ENCODE measurements around the gene NCLN. TPM values are rescaled to one million over a fixed set of nuclear protein-coding genes. Genes with fewer than 3 reads are reported as not detected.

The NCLN gene
- total RNA-seq, 4 donors from 2014 or later: 27.3 to 59.6 (median 40.8) TPM

DNA sequence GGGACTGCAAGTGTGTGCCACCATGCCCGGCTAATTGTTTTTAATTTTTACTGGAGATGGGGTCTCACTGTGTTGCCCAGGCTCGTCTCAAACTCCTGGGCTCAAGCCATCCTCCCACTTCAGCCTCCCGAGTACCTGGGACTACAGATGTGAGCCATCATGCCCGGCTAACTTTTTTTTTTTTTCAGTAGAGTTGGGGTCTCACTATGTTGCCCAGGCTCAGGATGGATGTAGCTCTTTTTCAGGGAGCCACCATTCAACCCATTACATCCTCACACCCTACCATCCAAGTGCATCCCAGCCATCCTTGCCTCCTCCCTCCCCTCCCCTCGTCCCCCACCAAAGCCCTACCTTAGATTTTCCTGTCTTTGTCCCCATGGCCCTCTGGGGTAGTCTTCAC, 53.6 kb downstream of the NCLN start:
- WGBS, 2 donors: 69% methylated on average over 5 of the region's 5 CpGs
- TF ChIP-seq CTCF (IDR thresholded peaks at IDR 0.05): no peak
- DNase-seq: no peak
- Histone ChIP-seq H3K9me3 (no peaks in the 10 kb centered on the region), H3K27me3 (peaks cover 0 to 12% (median 0%) of the 10 kb centered on the region in 4 donors), H3K4me3 (no peak overlapping the region), H3K4me1 (no peaks in the 10 kb centered on the region), H3K27ac (no peak overlapping the region), H3K36me3 (no peaks in the 10 kb centered on the region)
- intact Hi-C loops (cut with DNase I): no loop called here

GRCh38 chr19:3243819-3244700, 58.3 kb downstream of the NCLN start:
- peaks cover 0 to 30% (median 0%) of the 10 kb centered on the region in 4 donors for H3K27me3 ChIP-seq

DNA sequence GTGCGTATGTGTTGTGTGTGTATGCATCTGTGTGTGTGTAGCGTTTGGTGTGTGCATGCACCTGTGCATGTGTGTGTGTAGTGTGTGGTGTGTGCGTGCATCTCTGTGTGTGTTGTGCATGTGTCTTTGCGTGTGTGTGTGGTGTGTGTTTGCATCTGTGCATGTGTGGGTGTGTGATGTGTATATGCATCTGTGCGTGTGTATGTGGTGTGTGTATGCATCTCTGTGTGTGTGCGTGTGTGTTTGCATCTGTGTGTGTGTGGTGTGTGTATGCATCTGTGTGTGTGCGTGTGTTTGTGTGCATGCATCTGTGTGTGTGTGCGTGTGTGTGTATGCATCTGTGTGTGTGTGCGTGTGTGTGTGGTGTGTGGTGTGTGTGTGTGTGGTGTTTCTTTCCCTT, 59.3 kb downstream of the NCLN start:
- TF ChIP-seq POLR2A (IDR thresholded peaks at IDR 0.05): no peak
- TF ChIP-seq CTCF (IDR thresholded peaks at IDR 0.05): no peak
- Histone ChIP-seq H3K27me3 (peaks cover 0 to 40% (median 0%) of the 10 kb centered on the region in 4 donors), H3K36me3 (no peaks in the 10 kb centered on the region), H3K4me1 (no peaks in the 10 kb centered on the region), H3K4me3 (no peak overlapping the region), H3K27ac (no peak overlapping the region), H3K9me3 (no peaks in the 10 kb centered on the region)
- intact Hi-C loops (cut with DNase I): no loop called here
- WGBS, 2 donors: 85 to 96% methylated on average over 9 of the region's 9 CpGs
- no peak for DNase-seq

More at GRCh38 chr19:3243819-3244700, 58.3 kb downstream of the NCLN start:
- H3K9me3 ChIP-seq: no peaks in the 10 kb centered on the region
- no peak for DNase-seq
- intact Hi-C loops (cut with DNase I): no loop called here
- 35 to 47% methylated on average over 22 of the region's 23 CpGs for WGBS, 2 donors
- H3K27ac ChIP-seq: no peak overlapping the region
- no peaks in the 10 kb centered on the region for H3K36me3 ChIP-seq
- no peaks in the 10 kb centered on the region for H3K4me1 ChIP-seq
- TF ChIP-seq POLR2A (IDR thresholded peaks at IDR 0.05): no peak
- TF ChIP-seq CTCF (IDR thresholded peaks at IDR 0.05): no peak
- no peak overlapping the region for H3K4me3 ChIP-seq

DNA sequence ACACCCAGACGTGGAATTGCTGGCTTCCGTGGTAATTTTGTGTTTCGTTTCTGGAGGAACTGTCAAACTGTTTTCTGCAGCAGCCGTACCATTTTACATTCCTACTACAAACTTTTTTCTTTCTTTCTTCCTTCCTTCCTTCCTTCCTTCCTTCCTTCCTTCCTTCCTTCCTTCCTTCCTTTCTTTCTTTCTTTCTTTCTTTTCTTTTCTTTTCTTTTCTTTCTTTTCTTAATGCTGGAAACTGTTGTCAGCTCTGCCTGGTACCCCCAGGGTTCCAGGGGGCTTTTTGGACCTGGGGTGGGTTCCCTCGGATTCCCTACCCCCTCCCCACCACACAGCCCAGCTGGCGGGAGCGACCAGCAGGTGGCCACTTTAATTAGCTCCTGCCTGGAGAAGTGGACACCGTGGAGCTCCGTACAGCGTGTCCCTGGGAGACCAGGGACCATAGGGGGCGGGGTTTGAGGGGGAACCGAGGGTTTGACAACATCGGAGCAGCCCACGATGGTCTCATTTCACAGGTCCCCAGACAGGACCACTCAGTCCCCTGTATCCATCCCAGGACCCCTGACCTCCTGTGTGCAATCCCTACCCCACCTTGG, 63.1 kb downstream of the NCLN start:
- WGBS, 2 donors: 46 to 55% methylated on average over 4 to 8 of the region's 14 CpGs

More for the DNA sequence above, 63.1 kb downstream of the NCLN start:
- no peaks in the 10 kb centered on the region for H3K36me3 ChIP-seq
- DNase-seq: no peak
- intact Hi-C loops (cut with DNase I): no loop called here
- H3K27me3 ChIP-seq: peaks cover 0 to 65% (median 0%) of the 10 kb centered on the region in 4 donors
- H3K4me3 ChIP-seq: no peak overlapping the region
- H3K9me3 ChIP-seq: peaks cover 0 to 12% (median 7%) of the 10 kb centered on the region in 3 donors
- no peak overlapping the region for H3K27ac ChIP-seq
- H3K4me1 ChIP-seq: no peaks in the 10 kb centered on the region
- TF ChIP-seq CTCF (IDR thresholded peaks at IDR 0.05): no peak
- no peak for TF ChIP-seq POLR2A (IDR thresholded peaks at IDR 0.05)
